Measurements from ENCODE around the gene OR52W1. TPM values are rescaled to one million over a fixed set of nuclear protein-coding genes. Genes with fewer than 3 reads are reported as not detected.

OR52W1 gene
- total RNA-seq, 1 experiment from 2014 or later: not detected

DNA sequence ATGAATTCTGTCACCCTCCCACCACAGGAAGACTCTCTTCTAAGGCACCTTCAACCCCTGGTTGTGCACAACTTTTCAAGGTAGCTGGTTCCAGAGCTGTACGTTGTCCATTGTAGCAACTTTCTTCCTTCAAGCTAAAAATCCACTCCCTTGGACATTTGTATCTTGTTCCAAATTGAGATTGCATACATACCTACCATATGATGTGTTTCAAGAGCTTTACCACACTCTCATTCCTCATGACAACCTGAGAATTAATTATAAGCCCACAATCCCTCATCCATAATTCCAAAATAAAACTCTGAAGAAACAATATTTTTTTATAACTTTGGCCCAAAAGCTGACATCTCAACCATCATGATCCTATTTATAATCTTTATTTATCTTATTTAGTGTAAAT, 3.0 kb downstream of the OR52W1 start:
- Mint-ChIP-seq H3K9me3 (ENCODE audit: low read depth, unreplicated experiment) (no peaks in the 10 kb centered on the region), H3K4me3 (ENCODE audit: low read depth, unreplicated experiment) (no peak overlapping the region), H3K27me3 (ENCODE audit: unreplicated experiment) (no peaks in the 10 kb centered on the region), H3K36me3 (ENCODE audit: insufficient read depth, unreplicated experiment) (no peaks in the 10 kb centered on the region), H3K27ac (ENCODE audit: unreplicated experiment) (no peak overlapping the region), H3K4me1 (ENCODE audit: low read depth, unreplicated experiment) (no peaks in the 10 kb centered on the region)
- DNase-seq: no peak
- TF ChIP-seq, protein P1, sequence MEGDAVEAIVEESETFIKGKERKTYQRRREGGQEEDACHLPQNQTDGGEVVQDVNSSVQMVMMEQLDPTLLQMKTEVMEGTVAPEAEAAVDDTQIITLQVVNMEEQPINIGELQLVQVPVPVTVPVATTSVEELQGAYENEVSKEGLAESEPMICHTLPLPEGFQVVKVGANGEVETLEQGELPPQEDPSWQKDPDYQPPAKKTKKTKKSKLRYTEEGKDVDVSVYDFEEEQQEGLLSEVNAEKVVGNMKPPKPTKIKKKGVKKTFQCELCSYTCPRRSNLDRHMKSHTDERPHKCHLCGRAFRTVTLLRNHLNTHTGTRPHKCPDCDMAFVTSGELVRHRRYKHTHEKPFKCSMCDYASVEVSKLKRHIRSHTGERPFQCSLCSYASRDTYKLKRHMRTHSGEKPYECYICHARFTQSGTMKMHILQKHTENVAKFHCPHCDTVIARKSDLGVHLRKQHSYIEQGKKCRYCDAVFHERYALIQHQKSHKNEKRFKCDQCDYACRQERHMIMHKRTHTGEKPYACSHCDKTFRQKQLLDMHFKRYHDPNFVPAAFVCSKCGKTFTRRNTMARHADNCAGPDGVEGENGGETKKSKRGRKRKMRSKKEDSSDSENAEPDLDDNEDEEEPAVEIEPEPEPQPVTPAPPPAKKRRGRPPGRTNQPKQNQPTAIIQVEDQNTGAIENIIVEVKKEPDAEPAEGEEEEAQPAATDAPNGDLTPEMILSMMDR (IDR thresholded peaks at IDR 0.05; ENCODE audit: unreplicated experiment): no peak
- no TSS peak for BruUV-seq (replicated peaks)
- CTCF ChIA-PET: no interaction called here
- intact Hi-C loops (cut with micrococcal nuclease; ENCODE audit: unreplicated experiment): no loop called here

DNA sequence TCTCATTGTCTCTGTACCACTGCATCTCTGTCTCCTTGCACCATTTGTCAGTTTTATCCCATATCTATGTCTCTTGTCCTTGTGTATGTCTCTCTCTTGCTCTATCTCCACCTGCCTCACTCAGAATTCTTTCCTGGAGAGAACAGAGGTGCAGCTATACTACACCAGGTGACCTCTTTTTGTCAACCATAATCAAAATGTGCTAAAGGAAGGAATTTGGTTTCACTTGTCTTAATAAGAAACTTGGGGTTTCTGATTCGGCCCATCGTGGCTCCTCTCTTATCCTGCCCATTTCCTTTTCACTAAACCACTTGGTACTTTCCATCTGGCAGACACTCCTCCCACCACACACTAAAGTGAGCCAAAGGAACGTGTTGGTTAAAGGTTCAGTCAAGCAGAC, 4.3 kb downstream of the OR52W1 start:
- intact Hi-C loops (cut with micrococcal nuclease; ENCODE audit: unreplicated experiment): no loop called here
- H3K4me3 Mint-ChIP-seq (ENCODE audit: low read depth, unreplicated experiment): no peak overlapping the region

DNA sequence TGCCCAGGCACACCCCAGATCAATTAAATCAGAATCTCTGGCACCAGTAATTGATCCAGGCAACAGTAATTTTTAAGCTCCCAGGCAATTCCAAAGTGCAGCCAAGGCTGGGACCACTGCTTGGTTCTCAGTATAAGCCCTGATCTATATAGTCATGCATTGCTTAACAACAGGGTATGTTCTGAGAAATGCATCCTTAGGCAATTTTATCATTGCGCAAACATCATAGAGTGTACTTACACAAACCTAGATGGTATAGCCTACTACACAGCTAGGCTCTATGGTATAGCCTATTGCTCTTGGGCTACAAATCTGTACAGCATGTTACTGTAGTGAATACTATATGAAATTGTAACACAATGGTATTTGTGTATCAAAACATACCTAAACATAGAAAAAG, 5.7 kb downstream of the OR52W1 start:
- H3K27ac Mint-ChIP-seq (ENCODE audit: unreplicated experiment): no peak overlapping the region
- no peaks in the 10 kb centered on the region for H3K27me3 Mint-ChIP-seq (ENCODE audit: unreplicated experiment)
- H3K36me3 Mint-ChIP-seq (ENCODE audit: insufficient read depth, unreplicated experiment): peaks cover 4% of the 10 kb centered on the region
- no peak overlapping the region for H3K4me3 Mint-ChIP-seq (ENCODE audit: low read depth, unreplicated experiment)
- intact Hi-C loops (cut with micrococcal nuclease; ENCODE audit: unreplicated experiment): no loop called here
- TF ChIP-seq, protein P1 (IDR thresholded peaks at IDR 0.05; ENCODE audit: unreplicated experiment): no peak
- BruUV-seq (replicated peaks): no TSS peak
- DNase-seq: no peak
- no peaks in the 10 kb centered on the region for H3K9me3 Mint-ChIP-seq (ENCODE audit: low read depth, unreplicated experiment)
- CTCF ChIA-PET: no interaction called here
- H3K4me1 Mint-ChIP-seq (ENCODE audit: low read depth, unreplicated experiment): peaks cover 8% of the 10 kb centered on the region

More for the DNA sequence above, 4.3 kb downstream of the OR52W1 start:
- TF ChIP-seq, protein P1 (IDR thresholded peaks at IDR 0.05; ENCODE audit: unreplicated experiment): no peak
- H3K9me3 Mint-ChIP-seq (ENCODE audit: low read depth, unreplicated experiment): no peaks in the 10 kb centered on the region
- BruUV-seq (replicated peaks): no TSS peak
- H3K27me3 Mint-ChIP-seq (ENCODE audit: unreplicated experiment): no peaks in the 10 kb centered on the region
- no peak for DNase-seq
- no peak overlapping the region for H3K27ac Mint-ChIP-seq (ENCODE audit: unreplicated experiment)
- CTCF ChIA-PET: no interaction called here
- H3K36me3 Mint-ChIP-seq (ENCODE audit: insufficient read depth, unreplicated experiment): no peaks in the 10 kb centered on the region
- no peaks in the 10 kb centered on the region for H3K4me1 Mint-ChIP-seq (ENCODE audit: low read depth, unreplicated experiment)

DNA sequence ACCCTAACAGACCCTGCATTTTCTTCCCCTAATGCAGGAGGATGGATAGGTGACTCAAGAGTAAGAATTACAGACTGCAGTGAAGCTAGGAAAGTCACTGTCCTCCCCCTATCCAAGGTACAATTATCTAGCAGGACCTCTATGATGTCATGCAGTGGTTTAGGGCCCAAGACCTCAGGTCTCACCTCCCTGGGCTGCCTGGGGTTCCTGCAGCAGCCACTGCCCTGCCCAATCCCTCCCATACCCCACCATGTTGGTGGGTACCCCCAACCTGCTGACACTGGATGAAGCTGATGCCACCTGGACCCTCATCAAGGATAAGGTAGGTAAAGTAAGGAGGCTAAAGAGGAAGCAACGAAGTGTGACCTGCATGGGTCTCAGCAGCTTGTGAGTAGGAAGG, 6.3 kb downstream of the OR52W1 start, which contains the start of gene C11orf42:
Gene C11orf42, plus strand, starts transcription at position 192 of the 400 bp plus-strand sequence. Its CDS starts 59 bp downstream, at position 251.
- CTCF ChIA-PET: no interaction called here
- H3K4me3 Mint-ChIP-seq (ENCODE audit: low read depth, unreplicated experiment): no peak within 1 kb of the TSS
- H3K4me1 Mint-ChIP-seq (ENCODE audit: low read depth, unreplicated experiment): peaks cover 9% of the 10 kb centered on the region
- TF ChIP-seq, protein P1 (IDR thresholded peaks at IDR 0.05; ENCODE audit: unreplicated experiment): no peak
- DNase-seq: no peak
- H3K36me3 Mint-ChIP-seq (ENCODE audit: insufficient read depth, unreplicated experiment): peaks cover 4% of the 10 kb centered on the region
- no peaks in the 10 kb centered on the region for H3K27me3 Mint-ChIP-seq (ENCODE audit: unreplicated experiment)
- no peaks in the 10 kb centered on the region for H3K9me3 Mint-ChIP-seq (ENCODE audit: low read depth, unreplicated experiment)
- BruUV-seq (replicated peaks): no TSS peak
- no peak within 1 kb of the TSS for H3K27ac Mint-ChIP-seq (ENCODE audit: unreplicated experiment)
- intact Hi-C loops (cut with micrococcal nuclease; ENCODE audit: unreplicated experiment): no loop called here

Data from Calu3 (cell line).